ENCODE measurements around the gene PEAR1. TPM values are rescaled to one million over a fixed set of nuclear protein-coding genes. Genes with fewer than 3 reads are reported as not detected.

Gene PEAR1
- polyA plus RNA-seq, 1 of the 3 experiments (the other 2 are of a cell fraction), result 1.2 TPM

DNA sequence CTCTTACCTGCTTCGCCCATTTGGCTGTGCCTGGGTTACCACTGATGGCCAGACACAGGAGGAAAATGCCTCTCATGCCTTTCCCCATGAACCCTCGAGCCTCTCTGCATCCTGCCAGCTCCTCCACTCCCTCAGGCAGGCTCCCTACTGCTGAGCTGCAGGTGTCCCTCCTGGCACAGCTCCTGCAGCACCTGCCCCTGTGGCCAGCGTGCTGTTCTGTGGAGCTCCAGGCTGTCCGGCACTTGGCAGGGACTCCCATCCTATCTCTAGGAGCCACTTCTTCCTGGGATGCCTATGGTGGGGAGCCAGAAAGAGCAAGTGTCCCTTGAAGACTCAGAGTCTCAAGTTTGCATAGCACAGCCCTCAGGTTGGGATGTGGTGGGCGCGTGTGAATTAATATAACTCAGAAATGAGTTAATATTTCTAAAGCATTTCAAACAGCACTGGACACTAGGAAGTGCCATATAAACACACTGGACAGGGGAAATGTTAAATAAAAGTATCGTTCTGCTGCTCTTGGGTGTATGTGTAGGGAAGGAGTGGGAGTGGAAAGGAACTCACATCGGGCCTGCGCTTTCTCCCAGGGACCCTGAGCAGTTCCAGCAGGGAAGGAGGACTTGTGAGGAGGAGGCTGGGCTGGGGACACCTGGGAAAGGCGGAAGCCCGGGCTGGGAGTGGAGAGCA, 29.6 kb downstream of the PEAR1 start:
- Histone ChIP-seq H2AFZ (ENCODE audit: low read depth) (no peak overlapping the region), H3K9me2 (no peaks in the 10 kb centered on the region), H3K9me3 (peaks cover 3% of the 10 kb centered on the region; the same call in 1 of the 2 replicates), H3K27me3 (ENCODE audit: insufficient read depth) (no peaks in the 10 kb centered on the region), H3K36me3 (replicated peaks in 1 of 2; ENCODE audit: control insufficient read depth in 1 of 2, insufficient read depth in 2 of 2, low read length in 1 of 2) (no peaks in the 10 kb centered on the region), H3F3A (replicated peaks; ENCODE audit: insufficient read depth) (peaks cover 21% of the 10 kb centered on the region), H3K4me2 (no peak overlapping the region), H3K4me3 (ENCODE audit: low read depth in 2 of 2, low read length in 1 of 2) (no peak overlapping the region), H4K20me1 (ENCODE audit: insufficient read depth) (no peaks in the 10 kb centered on the region), H3K27ac (ENCODE audit: low read depth in 2 of 2, low read length in 1 of 2) (no peak overlapping the region), H3K4me1 (ENCODE audit: control insufficient read depth in 1 of 2, insufficient read depth in 2 of 2, low read depth in 1 of 2, low read length in 1 of 2) (peaks cover 5 to 25% of the 10 kb centered on the region in 2 experiments; a peak in 2 of 4 replicates), H3K79me2 (ENCODE audit: insufficient read depth) (no peaks in the 10 kb centered on the region), H3K9ac (no peak overlapping the region)
- ChIA-PET POLR2A (interaction anchor here (0.6 kb wide), 1 partner anchor 237 kb away, joined by 4 read pairs; no protein-coding TSS in a partner anchor), CTCF (interaction anchor here (1.4 to 12.9 kb wide), 4 partner anchors 12 to 234 kb away, joined by 4 to 308 read pairs (median 93); partner anchors contain the start of gene PEAR1)
- WGBS (ENCODE audit: low lambda C conversion rate), result 84% methylated on average over 8 of the region's 11 CpGs
- TF ChIP-seq SMC3 (IDR thresholded peaks at IDR 0.05; ENCODE audit: low read depth, low read length) (no peak), RFX5 (IDR thresholded peaks at IDR 0.05; ENCODE audit: low read length) (no peak), EZH2phosphoT487 (IDR thresholded peaks at IDR 0.05; ENCODE audit: borderline replicate concordance, low read depth) (no peak), EP300 (IDR thresholded peaks at IDR 0.05; ENCODE audit: borderline replicate concordance in 1 of 2, low read depth in 1 of 2, low read length in 1 of 2) (no peak), ELF1 (IDR thresholded peaks at IDR 0.05) (no peak), NRF1 (IDR thresholded peaks at IDR 0.05; ENCODE audit: low read depth, low read length) (no peak)
- TF ChIP-seq, protein P1, sequence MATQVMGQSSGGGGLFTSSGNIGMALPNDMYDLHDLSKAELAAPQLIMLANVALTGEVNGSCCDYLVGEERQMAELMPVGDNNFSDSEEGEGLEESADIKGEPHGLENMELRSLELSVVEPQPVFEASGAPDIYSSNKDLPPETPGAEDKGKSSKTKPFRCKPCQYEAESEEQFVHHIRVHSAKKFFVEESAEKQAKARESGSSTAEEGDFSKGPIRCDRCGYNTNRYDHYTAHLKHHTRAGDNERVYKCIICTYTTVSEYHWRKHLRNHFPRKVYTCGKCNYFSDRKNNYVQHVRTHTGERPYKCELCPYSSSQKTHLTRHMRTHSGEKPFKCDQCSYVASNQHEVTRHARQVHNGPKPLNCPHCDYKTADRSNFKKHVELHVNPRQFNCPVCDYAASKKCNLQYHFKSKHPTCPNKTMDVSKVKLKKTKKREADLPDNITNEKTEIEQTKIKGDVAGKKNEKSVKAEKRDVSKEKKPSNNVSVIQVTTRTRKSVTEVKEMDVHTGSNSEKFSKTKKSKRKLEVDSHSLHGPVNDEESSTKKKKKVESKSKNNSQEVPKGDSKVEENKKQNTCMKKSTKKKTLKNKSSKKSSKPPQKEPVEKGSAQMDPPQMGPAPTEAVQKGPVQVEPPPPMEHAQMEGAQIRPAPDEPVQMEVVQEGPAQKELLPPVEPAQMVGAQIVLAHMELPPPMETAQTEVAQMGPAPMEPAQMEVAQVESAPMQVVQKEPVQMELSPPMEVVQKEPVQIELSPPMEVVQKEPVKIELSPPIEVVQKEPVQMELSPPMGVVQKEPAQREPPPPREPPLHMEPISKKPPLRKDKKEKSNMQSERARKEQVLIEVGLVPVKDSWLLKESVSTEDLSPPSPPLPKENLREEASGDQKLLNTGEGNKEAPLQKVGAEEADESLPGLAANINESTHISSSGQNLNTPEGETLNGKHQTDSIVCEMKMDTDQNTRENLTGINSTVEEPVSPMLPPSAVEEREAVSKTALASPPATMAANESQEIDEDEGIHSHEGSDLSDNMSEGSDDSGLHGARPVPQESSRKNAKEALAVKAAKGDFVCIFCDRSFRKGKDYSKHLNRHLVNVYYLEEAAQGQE (IDR thresholded peaks at IDR 0.05; ENCODE audit: low read depth, low read length), result no peak
- TF ChIP-seq, protein P2, sequence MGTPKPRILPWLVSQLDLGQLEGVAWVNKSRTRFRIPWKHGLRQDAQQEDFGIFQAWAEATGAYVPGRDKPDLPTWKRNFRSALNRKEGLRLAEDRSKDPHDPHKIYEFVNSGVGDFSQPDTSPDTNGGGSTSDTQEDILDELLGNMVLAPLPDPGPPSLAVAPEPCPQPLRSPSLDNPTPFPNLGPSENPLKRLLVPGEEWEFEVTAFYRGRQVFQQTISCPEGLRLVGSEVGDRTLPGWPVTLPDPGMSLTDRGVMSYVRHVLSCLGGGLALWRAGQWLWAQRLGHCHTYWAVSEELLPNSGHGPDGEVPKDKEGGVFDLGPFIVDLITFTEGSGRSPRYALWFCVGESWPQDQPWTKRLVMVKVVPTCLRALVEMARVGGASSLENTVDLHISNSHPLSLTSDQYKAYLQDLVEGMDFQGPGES (IDR thresholded peaks at IDR 0.05; ENCODE audit: low read depth, low read length), result no peak
- DNase-seq, result no peak
